MM.1S (cell line): ENCODE results near the gene BMPR2.

Source experiments
- DNase-seq: peaks from one replicate; pipeline ENCODE4 v3.0.0-alpha.2; 2015
- H2AFZ ChIP-seq: fragments of 300-600 bp; sonication (generic); 2 replicates; pipeline ENCODE4 v1.6.0; 2016; ENCODE audit warnings: antibody characterized with exemption, low read length
- H3F3A ChIP-seq: fragments of 300-600 bp; sonication (generic); 2 replicates; pipeline ENCODE4 v1.6.1; 2016; ENCODE audit warnings: mild to moderate bottlenecking, antibody characterized with exemption, low read length, moderate library complexity, mixed read lengths; ENCODE audit not compliant: insufficient read depth
- H3K27ac ChIP-seq: fragments of 300-600 bp; sonication (generic); 2 replicates; pipeline ENCODE4 v1.5.1; 2016; ENCODE audit warnings: mild to moderate bottlenecking, low read length
- H3K27me3 ChIP-seq: fragments of 300-600 bp; sonication (generic); replicated peaks from 2 replicates; pipeline ENCODE4 v1.6.0; 2016; ENCODE audit warnings: low read length; ENCODE audit not compliant: insufficient read depth
- H3K36me3 ChIP-seq: fragments of 300-600 bp; sonication (generic); replicated peaks from 2 replicates; pipeline ENCODE4 v1.6.1; 2016; ENCODE audit warnings: mild to moderate bottlenecking, low read length, mixed read lengths; ENCODE audit not compliant: insufficient read depth
- H3K4me1 ChIP-seq: fragments of 300-600 bp; sonication (generic); 2 replicates; pipeline ENCODE4 v1.6.1; 2016; ENCODE audit warnings: low read length, mixed read lengths
- H3K4me2 ChIP-seq: fragments of 300-600 bp; sonication (generic); 2 replicates; pipeline ENCODE4 v1.6.0; 2016; ENCODE audit warnings: low read depth, low read length
- H3K4me3 ChIP-seq: fragments of 300-600 bp; sonication (generic); 2 replicates; pipeline ENCODE4 v1.5.1; 2016; ENCODE audit warnings: low read length, mixed read lengths
- H3K79me2 ChIP-seq: fragments of 300-600 bp; sonication (generic); 2 replicates; pipeline ENCODE4 v1.6.1; 2016; ENCODE audit warnings: mixed run types, low read length, mixed read lengths
- H3K9ac ChIP-seq: fragments of 300-600 bp; sonication (generic); 2 replicates; pipeline ENCODE4 v1.6.1; 2016; ENCODE audit warnings: low read length, mixed read lengths
- H3K9me2 ChIP-seq: fragments of 300-600 bp; sonication (generic); replicated peaks from 2 replicates; pipeline ENCODE4 v1.6.1; 2016; ENCODE audit warnings: mild to moderate bottlenecking, low read length, mixed read lengths; ENCODE audit not compliant: insufficient read depth
- H3K9me3 ChIP-seq: fragments of 300-600 bp; sonication (generic); replicated peaks from 2 replicates; pipeline ENCODE4 v1.6.1; 2016; ENCODE audit warnings: mild to moderate bottlenecking, low read length, mixed read lengths; ENCODE audit not compliant: insufficient read depth
- H4K20me1 ChIP-seq: fragments of 300-600 bp; sonication (generic); 2 replicates; pipeline ENCODE4 v1.6.1; 2016; ENCODE audit warnings: mild to moderate bottlenecking, low read length, moderate library complexity, mixed read lengths; ENCODE audit not compliant: insufficient read depth
- EZH2 ChIP-seq: fragments of 300-600 bp; sonication (generic); optimal IDR thresholded peaks from 2 replicates; pipeline ENCODE3; 2017; ENCODE audit warnings: low read depth, mild to moderate bottlenecking, antibody characterized with exemption, low read length, mixed read lengths
- EZH2phosphoT487 ChIP-seq: fragments of 300-600 bp; sonication (generic); IDR thresholded peaks from 2 replicates; pipeline ENCODE4 v1.6.1; 2018; ENCODE audit warnings: antibody characterized with exemption, low read length
- TF ChIP-seq, protein P1 (sequence below): fragments of 300-600 bp; sonication (generic); IDR thresholded peaks from 2 replicates; pipeline ENCODE4 v1.5.1; 2016; ENCODE audit warnings: antibody characterized with exemption, low read length, mixed read lengths

Gene BMPR2

DNA sequence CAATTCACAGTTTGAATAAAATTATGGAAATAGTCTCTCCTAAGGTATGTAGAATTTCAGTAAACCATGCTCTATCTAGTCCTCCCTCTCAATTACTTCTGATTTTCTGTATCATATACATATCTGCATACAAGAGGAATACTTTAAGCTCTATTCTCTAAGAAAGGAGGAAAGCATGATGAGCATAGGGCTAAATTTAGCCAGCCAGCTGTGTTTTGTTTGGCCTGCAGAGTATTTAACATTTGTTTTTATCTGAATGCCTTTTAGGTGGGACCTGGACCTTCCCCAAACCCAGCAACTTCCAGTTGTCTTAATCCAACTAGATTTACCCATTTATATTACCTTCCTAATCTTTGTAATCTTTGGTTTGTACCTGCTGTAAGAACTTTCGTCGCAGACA lies 216.4 kb downstream of the BMPR2 start:
- no peaks in the 10 kb centered on the region for H3K36me3 ChIP-seq
- no peaks in the 10 kb centered on the region for H3K27me3 ChIP-seq
- no peaks in the 10 kb centered on the region for H3K4me1 ChIP-seq
- no peaks in the 10 kb centered on the region for H3K9me3 ChIP-seq
- H2AFZ ChIP-seq, result no peak overlapping the region
- H3K27ac ChIP-seq, result no peak overlapping the region
- no peak overlapping the region for H3K4me2 ChIP-seq
- no peaks in the 10 kb centered on the region for H3F3A ChIP-seq
- DNase-seq, result no peak
- no peaks in the 10 kb centered on the region for H3K79me2 ChIP-seq
- no peak for TF ChIP-seq EZH2phosphoT487
- TF ChIP-seq EZH2, result no peak
- TF ChIP-seq, protein P1, sequence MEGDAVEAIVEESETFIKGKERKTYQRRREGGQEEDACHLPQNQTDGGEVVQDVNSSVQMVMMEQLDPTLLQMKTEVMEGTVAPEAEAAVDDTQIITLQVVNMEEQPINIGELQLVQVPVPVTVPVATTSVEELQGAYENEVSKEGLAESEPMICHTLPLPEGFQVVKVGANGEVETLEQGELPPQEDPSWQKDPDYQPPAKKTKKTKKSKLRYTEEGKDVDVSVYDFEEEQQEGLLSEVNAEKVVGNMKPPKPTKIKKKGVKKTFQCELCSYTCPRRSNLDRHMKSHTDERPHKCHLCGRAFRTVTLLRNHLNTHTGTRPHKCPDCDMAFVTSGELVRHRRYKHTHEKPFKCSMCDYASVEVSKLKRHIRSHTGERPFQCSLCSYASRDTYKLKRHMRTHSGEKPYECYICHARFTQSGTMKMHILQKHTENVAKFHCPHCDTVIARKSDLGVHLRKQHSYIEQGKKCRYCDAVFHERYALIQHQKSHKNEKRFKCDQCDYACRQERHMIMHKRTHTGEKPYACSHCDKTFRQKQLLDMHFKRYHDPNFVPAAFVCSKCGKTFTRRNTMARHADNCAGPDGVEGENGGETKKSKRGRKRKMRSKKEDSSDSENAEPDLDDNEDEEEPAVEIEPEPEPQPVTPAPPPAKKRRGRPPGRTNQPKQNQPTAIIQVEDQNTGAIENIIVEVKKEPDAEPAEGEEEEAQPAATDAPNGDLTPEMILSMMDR, result no peak
- no peaks in the 10 kb centered on the region for H4K20me1 ChIP-seq
- no peaks in the 10 kb centered on the region for H3K9me2 ChIP-seq
- H3K4me3 ChIP-seq, result no peak overlapping the region
- no peak overlapping the region for H3K9ac ChIP-seq

DNA sequence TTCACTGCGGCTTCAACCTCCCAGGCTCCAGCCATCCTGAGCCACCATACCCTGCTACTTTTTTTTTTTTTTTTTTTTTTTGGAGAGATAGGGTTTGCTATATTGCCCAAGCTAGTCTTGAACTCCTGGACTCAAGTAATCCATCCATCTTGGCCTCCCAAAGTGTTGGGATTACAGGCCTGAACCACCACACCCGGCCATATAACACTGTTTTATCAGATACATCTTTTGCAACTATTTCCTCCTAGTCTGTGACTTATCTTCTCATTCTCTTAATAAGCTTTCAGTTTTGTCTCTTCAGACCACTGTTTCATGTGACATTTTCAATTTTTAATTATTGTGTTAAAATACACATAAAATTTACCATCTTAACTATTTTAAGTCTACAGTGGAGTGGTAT lies 223.0 kb downstream of the BMPR2 start:
- Histone ChIP-seq H2AFZ (no peak overlapping the region), H3K4me1 (no peaks in the 10 kb centered on the region), H3F3A (no peaks in the 10 kb centered on the region), H3K27ac (no peak overlapping the region), H3K27me3 (no peaks in the 10 kb centered on the region), H3K4me3 (no peak overlapping the region), H3K9me2 (no peaks in the 10 kb centered on the region), H4K20me1 (no peaks in the 10 kb centered on the region), H3K9me3 (no peaks in the 10 kb centered on the region), H3K4me2 (no peak overlapping the region), H3K9ac (no peak overlapping the region), H3K79me2 (no peaks in the 10 kb centered on the region), H3K36me3 (no peaks in the 10 kb centered on the region)
- no peak for DNase-seq
- TF ChIP-seq EZH2phosphoT487, result no peak

DNA sequence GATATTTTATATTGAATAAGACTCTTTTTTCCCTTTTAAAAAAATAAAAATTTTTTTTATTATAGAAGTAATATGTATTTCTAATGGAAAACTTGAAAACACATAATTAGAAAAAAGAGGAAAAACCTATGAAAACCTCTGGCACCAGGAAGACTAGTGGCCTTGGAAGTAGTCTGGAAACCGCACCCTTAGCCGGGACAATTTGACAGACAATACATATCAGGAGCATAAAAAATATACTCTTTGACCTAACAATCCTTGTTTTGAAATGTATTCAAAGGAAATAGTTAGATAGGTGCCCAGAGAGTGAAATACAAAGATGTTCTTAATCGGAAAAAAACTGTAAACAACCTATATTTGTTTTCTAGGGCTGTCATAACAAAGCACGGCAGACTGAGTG lies 223.8 kb downstream of the BMPR2 start:
- no peaks in the 10 kb centered on the region for H3K4me1 ChIP-seq
- H3K27ac ChIP-seq, result no peak overlapping the region
- H3K9me3 ChIP-seq, result no peaks in the 10 kb centered on the region
- H3K36me3 ChIP-seq, result no peaks in the 10 kb centered on the region
- no peaks in the 10 kb centered on the region for H3K79me2 ChIP-seq
- no peak for DNase-seq
- no peak overlapping the region for H2AFZ ChIP-seq
- H3K27me3 ChIP-seq, result no peaks in the 10 kb centered on the region
- TF ChIP-seq EZH2, result no peak
- TF ChIP-seq, protein P1, result no peak
- TF ChIP-seq EZH2phosphoT487, result no peak
- no peaks in the 10 kb centered on the region for H4K20me1 ChIP-seq
- no peak overlapping the region for H3K9ac ChIP-seq
- H3F3A ChIP-seq, result no peaks in the 10 kb centered on the region
- no peaks in the 10 kb centered on the region for H3K9me2 ChIP-seq
- H3K4me2 ChIP-seq, result no peak overlapping the region
- H3K4me3 ChIP-seq, result no peak overlapping the region

DNA sequence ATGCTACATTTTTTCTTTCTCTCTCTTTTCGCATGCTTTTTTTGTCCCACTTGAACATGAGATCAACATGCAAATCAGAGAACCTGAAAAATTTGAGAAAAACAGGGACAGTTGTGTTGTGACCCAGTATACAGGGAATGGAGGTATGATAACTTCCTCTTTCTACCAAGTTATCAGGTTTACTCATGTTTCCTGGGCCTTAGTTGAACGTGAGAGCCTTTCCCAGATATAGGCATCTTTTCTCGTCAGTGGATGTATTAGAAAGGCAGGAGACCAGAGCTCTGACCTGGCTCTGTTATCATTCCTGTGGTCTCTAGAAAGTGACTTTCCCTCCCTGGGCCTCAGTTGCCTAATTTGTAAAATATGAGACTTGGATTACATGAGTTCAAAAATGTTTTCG lies 228.6 kb downstream of the BMPR2 start:
- Histone ChIP-seq H3K27ac (no peak overlapping the region), H3K9me3 (no peaks in the 10 kb centered on the region), H3K9me2 (no peaks in the 10 kb centered on the region), H3K4me2 (no peak overlapping the region), H2AFZ (no peak overlapping the region), H4K20me1 (no peaks in the 10 kb centered on the region), H3K36me3 (no peaks in the 10 kb centered on the region), H3K79me2 (no peaks in the 10 kb centered on the region), H3K9ac (no peak overlapping the region), H3F3A (no peaks in the 10 kb centered on the region), H3K27me3 (no peaks in the 10 kb centered on the region), H3K4me3 (no peak overlapping the region), H3K4me1 (no peaks in the 10 kb centered on the region)
- DNase-seq, result no peak
- TF ChIP-seq, protein P1, result no peak
- no peak for TF ChIP-seq EZH2
- no peak for TF ChIP-seq EZH2phosphoT487
